GM12873 (cell line): ENCODE results near the gene EFNA5.

Source experiments
- TF ChIP-seq, protein P1 (sequence below): IDR thresholded peaks from 2 replicates; pipeline ENCODE4 v1.5.1; 2012; ENCODE audit warnings: low read depth, mild to moderate bottlenecking, moderate library complexity, low read length, control low read depth; ENCODE audit not compliant: insufficient read depth; ENCODE audit errors: missing control alignments

EFNA5 gene

DNA sequence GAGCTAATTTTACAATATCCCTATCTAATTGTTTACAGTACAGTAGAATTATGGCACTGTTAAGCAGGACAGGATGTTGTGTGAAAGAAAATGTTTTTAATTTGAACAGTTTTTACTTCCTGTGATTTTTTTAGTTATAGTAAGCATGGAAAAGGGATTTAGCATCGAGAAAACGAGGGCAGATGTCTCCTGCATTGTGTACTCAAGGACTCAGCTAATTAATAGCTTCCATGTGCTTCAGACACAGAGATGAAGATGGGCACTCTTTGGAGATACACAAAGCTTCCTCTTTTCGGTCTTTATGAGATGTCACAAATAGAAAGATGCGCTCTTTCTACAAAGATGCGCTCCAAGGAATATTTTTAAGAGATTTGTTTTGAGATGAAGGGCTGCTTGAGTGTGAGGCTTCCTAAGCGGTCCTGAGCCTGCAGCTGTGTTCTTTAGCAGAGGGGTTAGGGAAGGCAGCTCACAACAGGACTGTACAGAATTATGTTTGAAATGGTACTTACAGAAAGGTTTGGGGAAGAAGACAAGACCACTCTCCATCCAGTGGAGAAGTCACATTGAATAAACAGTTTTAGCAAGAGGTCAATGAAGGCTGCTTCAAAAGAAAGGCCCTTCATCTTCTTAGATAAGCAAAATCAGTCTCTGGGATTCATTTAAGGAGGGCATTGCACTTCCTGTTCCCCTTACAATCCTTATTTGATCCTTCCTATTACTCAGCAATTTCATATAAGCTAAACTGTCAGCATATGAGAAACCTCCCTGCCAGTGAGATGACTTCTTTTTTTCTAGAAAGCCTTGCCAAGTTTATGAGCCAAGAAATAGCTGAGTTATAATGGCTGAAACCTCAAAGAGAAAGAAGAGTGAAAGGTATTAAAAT is 311.5 kb downstream of the EFNA5 start:
- TF ChIP-seq, protein P1, sequence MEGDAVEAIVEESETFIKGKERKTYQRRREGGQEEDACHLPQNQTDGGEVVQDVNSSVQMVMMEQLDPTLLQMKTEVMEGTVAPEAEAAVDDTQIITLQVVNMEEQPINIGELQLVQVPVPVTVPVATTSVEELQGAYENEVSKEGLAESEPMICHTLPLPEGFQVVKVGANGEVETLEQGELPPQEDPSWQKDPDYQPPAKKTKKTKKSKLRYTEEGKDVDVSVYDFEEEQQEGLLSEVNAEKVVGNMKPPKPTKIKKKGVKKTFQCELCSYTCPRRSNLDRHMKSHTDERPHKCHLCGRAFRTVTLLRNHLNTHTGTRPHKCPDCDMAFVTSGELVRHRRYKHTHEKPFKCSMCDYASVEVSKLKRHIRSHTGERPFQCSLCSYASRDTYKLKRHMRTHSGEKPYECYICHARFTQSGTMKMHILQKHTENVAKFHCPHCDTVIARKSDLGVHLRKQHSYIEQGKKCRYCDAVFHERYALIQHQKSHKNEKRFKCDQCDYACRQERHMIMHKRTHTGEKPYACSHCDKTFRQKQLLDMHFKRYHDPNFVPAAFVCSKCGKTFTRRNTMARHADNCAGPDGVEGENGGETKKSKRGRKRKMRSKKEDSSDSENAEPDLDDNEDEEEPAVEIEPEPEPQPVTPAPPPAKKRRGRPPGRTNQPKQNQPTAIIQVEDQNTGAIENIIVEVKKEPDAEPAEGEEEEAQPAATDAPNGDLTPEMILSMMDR = no peak

DNA sequence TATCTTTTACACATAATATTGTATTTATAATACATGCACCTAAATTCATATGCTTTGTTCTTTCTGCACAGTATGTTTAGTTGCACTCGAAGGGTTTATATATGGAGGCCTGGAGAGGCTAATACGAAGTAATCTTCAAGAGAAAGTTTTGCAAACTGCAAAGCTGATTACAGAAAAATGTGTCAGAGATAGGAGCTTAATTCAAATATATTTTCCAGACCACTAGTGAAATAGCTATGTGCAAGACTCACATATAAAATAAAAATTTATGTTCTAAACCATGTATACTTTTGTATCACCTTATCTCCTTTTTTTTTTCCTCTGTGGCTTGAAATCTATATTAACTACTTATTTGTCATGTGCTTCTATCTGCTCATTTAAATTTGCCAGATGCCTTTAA is 313.8 kb downstream of the EFNA5 start:
- TF ChIP-seq, protein P1 = no peak

DNA sequence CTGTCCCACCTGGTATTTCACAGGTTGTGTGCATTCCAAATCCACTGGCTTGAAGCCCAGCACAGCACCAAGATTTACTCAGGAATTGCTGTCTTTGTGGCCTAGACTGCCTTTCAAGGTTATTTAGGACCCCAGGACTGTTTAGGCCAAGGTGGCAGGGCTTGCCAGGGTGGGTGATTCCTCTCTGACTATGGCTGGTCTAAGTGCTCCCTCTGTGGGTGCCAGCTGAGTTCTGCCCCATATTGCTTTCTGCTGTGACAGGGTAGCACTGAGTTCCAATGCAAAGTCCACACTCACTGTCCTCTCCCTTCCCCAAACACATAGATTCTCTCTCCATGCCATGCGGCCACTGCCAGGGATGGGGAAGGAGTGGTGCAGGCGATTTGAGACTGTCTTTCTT is 318.2 kb downstream of the EFNA5 start:
- TF ChIP-seq, protein P1 = no peak

DNA sequence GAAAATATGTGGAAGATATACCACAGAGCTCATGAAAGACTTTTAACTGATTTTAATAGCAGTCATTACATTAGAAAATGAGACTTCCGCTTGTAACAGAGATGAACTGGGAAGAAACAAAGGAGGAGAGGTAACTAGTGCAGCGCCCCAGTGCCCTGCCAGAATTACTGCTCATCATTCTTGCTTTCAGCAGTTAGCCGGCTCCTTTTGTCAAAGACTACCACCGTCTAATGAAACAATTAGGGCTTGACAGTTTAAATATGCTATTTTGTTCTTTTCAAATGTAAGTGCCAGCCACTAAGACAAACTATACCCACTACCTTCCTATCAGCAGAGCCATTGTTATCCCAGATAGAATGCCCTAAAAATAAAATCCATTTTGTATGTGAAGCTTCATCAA is 328.4 kb downstream of the EFNA5 start:
- TF ChIP-seq, protein P1 = no peak

DNA sequence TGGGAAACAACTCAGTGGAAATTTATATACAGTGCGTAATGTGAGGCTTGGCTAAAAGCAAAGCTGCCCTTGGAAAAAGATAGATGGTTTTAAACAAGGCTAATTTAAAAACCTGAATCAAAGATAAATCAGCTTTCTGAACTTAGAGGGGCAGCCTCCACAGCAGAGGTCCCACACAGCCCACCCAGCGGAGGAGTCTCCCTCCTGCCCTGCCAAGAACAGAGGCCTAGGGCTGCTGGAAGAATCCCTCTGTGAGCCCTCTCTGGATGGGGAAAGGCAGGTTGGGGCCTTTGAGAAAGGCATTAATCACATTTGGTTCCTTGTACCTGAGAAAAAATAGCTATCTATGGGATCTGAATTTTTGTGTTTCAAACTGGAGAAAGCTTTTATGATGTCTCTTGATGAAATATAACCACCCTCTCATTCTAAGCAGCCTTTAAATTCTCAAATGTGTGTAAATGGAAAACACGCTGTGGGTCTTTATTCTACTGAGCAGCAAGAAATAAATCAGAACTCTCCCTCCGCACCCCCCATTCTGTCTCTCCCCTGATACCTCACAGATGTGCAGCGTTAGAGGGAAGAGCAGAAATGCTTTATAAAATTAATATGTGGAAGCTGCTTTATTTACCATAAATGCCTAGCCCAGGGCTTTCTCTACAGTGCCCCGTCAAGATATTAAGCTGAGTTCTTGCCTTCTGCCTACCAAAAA is 329.2 kb downstream of the EFNA5 start:
- TF ChIP-seq, protein P1 = no peak

DNA sequence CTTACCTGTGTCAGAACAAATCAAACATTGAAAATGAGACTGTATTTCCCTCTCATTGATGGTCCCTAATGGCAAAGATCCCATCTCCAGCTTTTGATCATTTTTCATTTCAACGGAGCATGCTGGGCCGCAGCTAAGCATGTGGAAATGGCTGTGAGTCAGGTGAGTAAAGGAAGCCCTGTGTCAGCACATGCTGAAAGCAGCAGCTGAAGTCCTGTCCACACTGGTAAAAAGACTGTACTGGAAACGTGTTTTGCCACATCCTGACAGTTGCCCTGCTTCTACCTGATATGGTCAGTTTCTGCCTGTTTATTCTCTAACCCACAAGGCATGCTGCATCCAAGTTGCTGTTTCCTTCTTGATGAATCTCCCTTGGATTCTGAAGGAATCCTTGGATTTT is 330.1 kb downstream of the EFNA5 start:
- TF ChIP-seq, protein P1 = no peak

DNA sequence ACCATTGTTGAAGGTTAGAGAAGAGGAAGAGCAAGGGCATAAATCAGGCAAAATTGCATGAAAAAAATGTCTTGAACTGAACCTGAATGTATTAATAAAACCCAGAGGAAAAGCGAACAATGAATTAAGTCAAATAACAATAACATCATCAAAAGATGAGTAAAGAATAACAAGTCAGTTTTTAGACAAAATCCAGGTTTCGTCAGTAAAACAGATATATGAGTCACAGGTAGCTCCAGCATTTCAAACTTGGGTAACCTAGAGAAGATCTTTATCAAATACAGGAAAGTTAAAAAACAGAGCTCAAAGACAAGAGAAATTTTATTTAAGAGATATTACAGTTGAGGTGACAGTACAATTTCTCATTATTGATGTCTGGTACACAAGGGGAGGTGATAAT is 332.4 kb downstream of the EFNA5 start:
- TF ChIP-seq, protein P1 = no peak
